ENCODE data around the gene MICU1. TPM values are rescaled to one million over a fixed set of nuclear protein-coding genes. Genes with fewer than 3 reads are reported as not detected.

The MICU1 gene
- total RNA-seq, 2 donors from 2014 or later: 44.3 to 51.8 TPM

DNA sequence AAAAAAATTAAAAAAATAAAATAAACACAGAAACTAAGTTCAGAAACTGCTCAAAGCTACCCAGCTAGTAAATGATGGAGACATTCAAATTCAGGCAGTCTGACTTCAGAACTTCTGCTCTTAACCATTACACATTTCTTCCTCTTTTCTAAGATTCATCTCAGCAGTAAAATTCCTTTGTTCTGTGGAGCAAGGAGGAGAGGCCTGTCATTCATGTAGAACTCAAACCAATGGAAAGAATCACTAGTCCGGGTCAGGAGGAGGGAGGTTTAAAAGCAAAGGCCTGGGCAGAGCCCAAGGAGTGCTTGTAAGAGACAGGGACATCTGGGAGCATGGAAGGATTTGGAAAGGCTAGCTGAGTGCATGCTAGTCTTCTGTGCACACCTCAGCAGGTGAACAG, 233.3 kb downstream of the MICU1 start:
- intact Hi-C loops (cut with DNase I): no loop called here
- Histone ChIP-seq H3K9ac (ENCODE audit: low read depth in 2 of 2, low read length in 2 of 2) (no peak overlapping the region), H3K4me1 (no peaks in the 10 kb centered on the region), H3K9me3 (no peaks in the 10 kb centered on the region), H3K36me3 (no peaks in the 10 kb centered on the region), H3K27me3 (no peaks in the 10 kb centered on the region), H3K27ac (no peak overlapping the region), H3K4me3 (no peak overlapping the region)
- DNase-seq: no peak
- TF ChIP-seq, protein P1, sequence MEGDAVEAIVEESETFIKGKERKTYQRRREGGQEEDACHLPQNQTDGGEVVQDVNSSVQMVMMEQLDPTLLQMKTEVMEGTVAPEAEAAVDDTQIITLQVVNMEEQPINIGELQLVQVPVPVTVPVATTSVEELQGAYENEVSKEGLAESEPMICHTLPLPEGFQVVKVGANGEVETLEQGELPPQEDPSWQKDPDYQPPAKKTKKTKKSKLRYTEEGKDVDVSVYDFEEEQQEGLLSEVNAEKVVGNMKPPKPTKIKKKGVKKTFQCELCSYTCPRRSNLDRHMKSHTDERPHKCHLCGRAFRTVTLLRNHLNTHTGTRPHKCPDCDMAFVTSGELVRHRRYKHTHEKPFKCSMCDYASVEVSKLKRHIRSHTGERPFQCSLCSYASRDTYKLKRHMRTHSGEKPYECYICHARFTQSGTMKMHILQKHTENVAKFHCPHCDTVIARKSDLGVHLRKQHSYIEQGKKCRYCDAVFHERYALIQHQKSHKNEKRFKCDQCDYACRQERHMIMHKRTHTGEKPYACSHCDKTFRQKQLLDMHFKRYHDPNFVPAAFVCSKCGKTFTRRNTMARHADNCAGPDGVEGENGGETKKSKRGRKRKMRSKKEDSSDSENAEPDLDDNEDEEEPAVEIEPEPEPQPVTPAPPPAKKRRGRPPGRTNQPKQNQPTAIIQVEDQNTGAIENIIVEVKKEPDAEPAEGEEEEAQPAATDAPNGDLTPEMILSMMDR (IDR thresholded peaks at IDR 0.05): no peak

DNA sequence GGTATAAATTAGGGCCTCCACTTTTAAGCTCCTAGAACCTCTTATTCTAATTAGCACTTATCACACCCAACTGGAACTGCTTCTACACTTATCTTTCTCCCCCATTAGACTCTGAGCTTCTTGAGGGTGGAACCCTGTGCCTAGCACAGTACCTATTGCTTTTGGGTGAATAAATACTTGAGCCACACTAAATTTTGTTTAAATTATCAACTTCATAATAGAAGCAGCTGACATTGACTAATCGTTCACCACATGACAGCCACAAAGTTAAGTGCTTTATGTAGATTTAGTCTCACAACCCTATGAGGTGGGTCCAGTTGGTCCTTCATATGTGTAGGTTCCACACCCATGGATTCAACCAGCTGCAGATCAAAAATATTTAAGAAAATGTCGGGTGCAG, 235.1 kb downstream of the MICU1 start:
- intact Hi-C loops (cut with DNase I): no loop called here
- Histone ChIP-seq H3K9ac (ENCODE audit: low read depth in 2 of 2, low read length in 2 of 2) (no peak overlapping the region), H3K27me3 (no peaks in the 10 kb centered on the region), H3K27ac (no peak overlapping the region), H3K36me3 (no peaks in the 10 kb centered on the region), H3K4me3 (no peak overlapping the region), H3K9me3 (no peaks in the 10 kb centered on the region), H3K4me1 (no peaks in the 10 kb centered on the region)
- no peak for DNase-seq
- TF ChIP-seq, protein P1 (IDR thresholded peaks at IDR 0.05): no peak

DNA sequence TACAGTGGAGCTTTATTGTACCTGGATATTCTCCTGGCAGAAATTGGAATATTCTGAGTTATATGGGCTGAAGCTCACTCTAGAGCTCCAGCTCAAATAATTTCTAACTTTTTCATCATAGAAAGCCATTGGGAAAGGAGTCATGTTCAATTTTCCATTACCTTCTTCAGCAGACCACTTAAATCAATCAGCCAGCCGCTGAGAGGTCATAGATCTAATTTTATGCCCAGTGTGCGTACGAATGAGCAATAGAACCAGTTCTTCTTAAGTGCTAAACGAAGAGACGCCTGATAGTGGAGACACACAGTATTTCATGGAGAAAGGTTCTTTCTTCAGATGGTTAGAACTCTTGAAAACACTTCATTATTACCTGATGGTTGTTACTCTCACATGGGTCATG, 236.2 kb downstream of the MICU1 start:
- TF ChIP-seq, protein P1 (IDR thresholded peaks at IDR 0.05): no peak
- intact Hi-C loops (cut with DNase I): no loop called here
- no peaks in the 10 kb centered on the region for H3K36me3 ChIP-seq

DNA sequence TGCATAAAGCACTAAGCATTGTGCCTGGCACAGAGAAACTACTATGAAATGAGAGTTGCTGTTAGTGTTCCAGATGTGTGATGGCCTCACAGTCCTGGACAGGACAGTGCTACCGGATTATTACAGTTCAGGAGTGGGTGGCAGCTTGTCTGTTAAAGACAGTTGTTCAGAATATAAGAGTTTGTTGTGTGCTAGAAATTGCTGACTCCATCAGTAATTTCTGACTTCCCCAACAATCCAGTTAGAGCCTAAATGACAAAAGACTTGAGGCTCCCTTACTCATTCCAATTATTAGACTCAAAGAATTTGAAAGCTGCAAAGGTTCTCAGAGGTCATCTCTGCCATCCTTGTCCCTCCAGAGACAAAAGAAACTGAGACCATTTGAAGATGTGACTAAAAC, 236.9 kb downstream of the MICU1 start:
- H3K9me3 ChIP-seq: no peaks in the 10 kb centered on the region

More for the DNA sequence above, 236.2 kb downstream of the MICU1 start:
- Histone ChIP-seq H3K9ac (ENCODE audit: low read depth in 2 of 2, low read length in 2 of 2) (no peak overlapping the region), H3K9me3 (no peaks in the 10 kb centered on the region), H3K4me1 (no peaks in the 10 kb centered on the region), H3K27me3 (no peaks in the 10 kb centered on the region), H3K27ac (no peak overlapping the region), H3K4me3 (no peak overlapping the region)
- no peak for DNase-seq

DNA sequence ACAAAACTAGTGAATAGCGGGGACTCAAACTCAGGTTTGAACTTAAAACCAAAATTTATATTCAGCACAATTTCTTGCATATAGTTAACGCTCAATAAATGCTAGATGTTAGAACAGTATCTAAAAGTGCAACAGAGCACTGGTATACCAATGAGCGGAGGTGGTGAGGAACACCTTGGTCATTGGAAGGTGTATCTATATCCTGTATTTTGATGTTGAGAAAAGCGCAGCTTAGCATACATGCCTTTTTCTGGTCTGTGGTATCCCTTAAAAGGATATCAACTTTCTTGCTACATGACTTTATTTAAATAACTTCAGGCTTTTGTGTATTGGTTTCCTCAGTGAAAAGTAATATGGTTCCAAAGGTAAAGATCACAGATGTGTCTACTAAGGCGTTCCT, 237.8 kb downstream of the MICU1 start:
- H3K4me1 ChIP-seq: no peaks in the 10 kb centered on the region
- H3K9me3 ChIP-seq: no peaks in the 10 kb centered on the region
- no peaks in the 10 kb centered on the region for H3K36me3 ChIP-seq
- H3K27me3 ChIP-seq: no peaks in the 10 kb centered on the region
- no peak overlapping the region for H3K27ac ChIP-seq
- no peak overlapping the region for H3K4me3 ChIP-seq
- DNase-seq: no peak
- intact Hi-C loops (cut with DNase I): no loop called here
- TF ChIP-seq, protein P1 (IDR thresholded peaks at IDR 0.05): no peak
- H3K9ac ChIP-seq (ENCODE audit: low read depth in 2 of 2, low read length in 2 of 2): no peak overlapping the region

More for the DNA sequence above, 236.9 kb downstream of the MICU1 start:
- TF ChIP-seq, protein P1 (IDR thresholded peaks at IDR 0.05): no peak
- H3K27ac ChIP-seq: no peak overlapping the region
- no peaks in the 10 kb centered on the region for H3K36me3 ChIP-seq
- intact Hi-C loops (cut with DNase I): no loop called here
- no peak for DNase-seq
- H3K27me3 ChIP-seq: no peaks in the 10 kb centered on the region
- no peaks in the 10 kb centered on the region for H3K4me1 ChIP-seq
- H3K4me3 ChIP-seq: no peak overlapping the region
- no peak overlapping the region for H3K9ac ChIP-seq (ENCODE audit: low read depth in 2 of 2, low read length in 2 of 2)

Data from colonic mucosa (tissue), 4 donors.